HG03432 (cell line): ENCODE data around the gene LRIF1.
"Not testable (repeated sequence)": the region's sequence is repeated elsewhere in the genome, so short reads cannot be mapped to it uniquely, and the experiment has no call there.

Experiments
- ATAC-seq: cut with Tn5 transposase; IDR thresholded peaks from one replicate; pipeline ENCODE4 v1.9.1; 2021; ENCODE audit warnings: mild to moderate bottlenecking, moderate library complexity; ENCODE audit not compliant: unreplicated experiment

Gene LRIF1

GRCh38 chr1:110963691-110964454 is at the start of gene LRIF1:
Gene LRIF1 (minus strand): TSS chr1:110963922. CDS start chr1:110963688, 234 bp downstream.
- ATAC-seq = peak; percentile 97

- no peak for ATAC-seq
These were observed 44.3 kb upstream of the LRIF1 start for GRCh38 chr1:111008031-111008430.

- ATAC-seq = no peak
These were observed 42.8 kb upstream of the LRIF1 start for GRCh38 chr1:111006556-111006955.

GRCh38 chr1:110999607-111000006 is 35.9 kb upstream of the LRIF1 start:
- not testable (repeated sequence) for ATAC-seq

- not testable (repeated sequence) for ATAC-seq
These were observed 28.6 kb upstream of the LRIF1 start for GRCh38 chr1:110992329-110992728.

- ATAC-seq = not testable (repeated sequence)
These were observed 27.6 kb upstream of the LRIF1 start for GRCh38 chr1:110991295-110991694.

GRCh38 chr1:110990541-110990940 is 26.8 kb upstream of the LRIF1 start:
- ATAC-seq = no peak

GRCh38 chr1:110986407-110986891 is 22.7 kb upstream of the LRIF1 start:
- no peak for ATAC-seq

- ATAC-seq = no peak
These were observed 18.6 kb upstream of the LRIF1 start for GRCh38 chr1:110982320-110982719.

- no peak for ATAC-seq
These were observed 15.4 kb upstream of the LRIF1 start for GRCh38 chr1:110979154-110979553.

GRCh38 chr1:110976089-110976488 is 12.4 kb upstream of the LRIF1 start:
- ATAC-seq = no peak

GRCh38 chr1:110975265-110975664 is 11.5 kb upstream of the LRIF1 start:
- ATAC-seq = no peak

GRCh38 chr1:110967256-110967655 is 3.5 kb upstream of the LRIF1 start:
- ATAC-seq = no peak

- ATAC-seq = no peak
These were observed 757 bp upstream of the LRIF1 start for GRCh38 chr1:110964455-110964903.

- ATAC-seq = peak; percentile 39
These were observed 631 bp downstream of the LRIF1 start for GRCh38 chr1:110962892-110963690.

- ATAC-seq = no peak
These were observed 1.8 kb downstream of the LRIF1 start for GRCh38 chr1:110961902-110962301.

- no peak for ATAC-seq
These were observed 2.8 kb downstream of the LRIF1 start for GRCh38 chr1:110960777-110961420.

- no peak for ATAC-seq
These were observed 5.9 kb downstream of the LRIF1 start for GRCh38 chr1:110957798-110958197.

- ATAC-seq = no peak
These were observed 7.1 kb downstream of the LRIF1 start for GRCh38 chr1:110956586-110956985.

GRCh38 chr1:110953031-110953430 is 10.7 kb downstream of the LRIF1 start:
- ATAC-seq = no peak

- ATAC-seq = no peak
These were observed 11.7 kb downstream of the LRIF1 start for GRCh38 chr1:110952031-110952430.
